Mammary epithelial cell (primary cell): Measurements from ENCODE around the gene SH3RF3.

Experiments used
- EZH2 ChIP-seq: IDR thresholded peaks from 2 replicates; pipeline ENCODE4 v1.6.1; 2012; ENCODE audit warnings: low read length, inconsistent platforms, borderline replicate concordance
- TF ChIP-seq, protein P1 (sequence below), 2 donors: IDR thresholded peaks in 1 of 2; conservative IDR thresholded peaks in 1 of 2; 2 replicates each; pipeline ENCODE4 v1.5.1; 2011 to 2012; ENCODE audit warnings: inconsistent platforms in 2 of 2, low read length in 2 of 2, mild to moderate bottlenecking in 2 of 2, control low read depth in 1 of 2, low read depth in 1 of 2; ENCODE audit not compliant: insufficient read depth in 1 of 2; ENCODE audit errors: extremely low read depth in 1 of 2

DNA sequence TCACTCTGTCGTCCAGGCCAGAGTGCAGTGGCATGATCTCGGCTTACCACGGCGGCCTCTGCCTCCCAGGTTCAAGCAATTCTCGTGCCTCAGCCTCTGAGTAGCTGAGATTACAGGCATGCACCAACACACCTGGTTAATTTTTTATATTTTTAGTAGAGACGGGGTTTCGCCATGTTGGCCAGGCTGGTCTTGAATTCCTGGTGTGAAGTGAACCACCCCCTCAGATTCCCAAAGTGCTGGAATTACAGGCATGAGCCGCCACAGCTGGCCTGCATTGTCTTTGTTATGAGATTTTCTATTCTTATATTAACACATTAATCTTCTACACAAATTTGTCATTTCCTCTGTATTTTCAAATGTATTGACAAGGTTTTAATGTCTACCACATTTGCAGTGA is 409.5 kb downstream of the SH3RF3 start:
- TF ChIP-seq, protein P1, sequence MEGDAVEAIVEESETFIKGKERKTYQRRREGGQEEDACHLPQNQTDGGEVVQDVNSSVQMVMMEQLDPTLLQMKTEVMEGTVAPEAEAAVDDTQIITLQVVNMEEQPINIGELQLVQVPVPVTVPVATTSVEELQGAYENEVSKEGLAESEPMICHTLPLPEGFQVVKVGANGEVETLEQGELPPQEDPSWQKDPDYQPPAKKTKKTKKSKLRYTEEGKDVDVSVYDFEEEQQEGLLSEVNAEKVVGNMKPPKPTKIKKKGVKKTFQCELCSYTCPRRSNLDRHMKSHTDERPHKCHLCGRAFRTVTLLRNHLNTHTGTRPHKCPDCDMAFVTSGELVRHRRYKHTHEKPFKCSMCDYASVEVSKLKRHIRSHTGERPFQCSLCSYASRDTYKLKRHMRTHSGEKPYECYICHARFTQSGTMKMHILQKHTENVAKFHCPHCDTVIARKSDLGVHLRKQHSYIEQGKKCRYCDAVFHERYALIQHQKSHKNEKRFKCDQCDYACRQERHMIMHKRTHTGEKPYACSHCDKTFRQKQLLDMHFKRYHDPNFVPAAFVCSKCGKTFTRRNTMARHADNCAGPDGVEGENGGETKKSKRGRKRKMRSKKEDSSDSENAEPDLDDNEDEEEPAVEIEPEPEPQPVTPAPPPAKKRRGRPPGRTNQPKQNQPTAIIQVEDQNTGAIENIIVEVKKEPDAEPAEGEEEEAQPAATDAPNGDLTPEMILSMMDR (conservative IDR thresholded peaks at IDR 0.05 in 1 of 2, IDR thresholded peaks at IDR 0.05 in 1 of 2; ENCODE audit: extremely low read depth in 1 of 2, insufficient read depth in 1 of 2, low read depth in 1 of 2, low read length in 2 of 2), result no peak
- no peak for TF ChIP-seq EZH2
